Activated gamma-delta T cell treated with Interleukin-2 at 50 U/mL for 16 hours (primary cell): Measurements from ENCODE around the gene HIPK2.

Experiments
- DNase-seq: peaks from one replicate; pipeline ENCODE4 v3.0.0-alpha.2; 2020

The HIPK2 gene

DNA sequence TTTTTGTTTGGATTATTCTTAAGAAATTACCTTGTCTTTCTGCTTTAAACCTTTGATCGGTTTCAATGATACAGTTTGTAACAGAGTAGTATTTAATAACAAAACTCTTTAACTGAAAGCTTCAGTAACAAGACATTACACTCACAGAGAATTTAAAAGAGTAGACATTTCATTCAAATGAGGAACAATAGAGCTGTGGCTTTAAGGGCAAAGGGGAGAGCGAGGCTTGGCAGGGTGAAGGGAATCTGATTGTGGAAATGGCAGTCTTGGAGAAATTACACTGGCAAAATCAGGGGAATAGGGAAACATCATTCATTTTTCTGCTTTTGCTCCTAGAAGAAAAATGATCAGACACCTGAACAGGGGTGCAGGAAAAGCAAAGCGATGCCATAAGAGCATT, 5.1 kb upstream of the HIPK2 start:
- no peak for DNase-seq

DNA sequence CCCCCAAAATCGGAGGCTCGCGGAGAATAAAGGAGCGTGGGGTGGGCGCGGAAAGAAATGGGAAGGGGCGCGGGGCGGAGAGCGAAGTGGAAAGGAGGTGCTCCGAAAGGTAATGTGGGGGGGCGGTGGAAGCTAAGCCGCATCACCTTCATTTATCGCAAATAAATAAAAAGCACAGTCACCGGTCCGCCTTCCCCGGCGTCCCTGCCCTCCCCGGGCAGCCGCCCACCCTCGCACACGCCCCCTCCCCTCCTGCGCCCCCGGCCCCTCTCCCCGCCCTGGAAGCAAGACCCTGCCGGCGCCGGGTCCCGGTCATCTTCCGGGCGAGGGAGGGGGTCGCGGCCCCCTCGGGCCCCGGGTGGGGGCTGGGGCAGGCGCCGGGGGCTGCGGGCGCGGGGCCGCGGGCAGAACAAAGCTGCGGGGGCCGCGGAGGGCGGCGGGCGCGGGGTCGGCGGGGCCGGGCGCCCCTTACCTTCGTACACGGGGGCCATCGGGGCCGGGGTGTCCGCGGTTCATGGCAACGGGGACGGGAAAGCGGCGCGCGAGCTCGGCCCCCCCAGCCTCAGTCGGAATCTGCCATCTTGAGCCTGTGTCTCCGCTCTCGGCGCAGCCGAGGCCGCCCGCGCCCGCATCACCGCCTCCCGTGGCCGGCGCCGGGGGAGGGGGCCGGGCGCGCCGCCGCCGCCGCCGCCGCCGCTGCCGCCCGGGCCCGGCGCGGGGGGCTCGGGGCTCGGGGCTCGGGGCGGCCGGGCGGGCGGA, 486 bp downstream of the HIPK2 start:
- peak; percentile 36 for DNase-seq

DNA sequence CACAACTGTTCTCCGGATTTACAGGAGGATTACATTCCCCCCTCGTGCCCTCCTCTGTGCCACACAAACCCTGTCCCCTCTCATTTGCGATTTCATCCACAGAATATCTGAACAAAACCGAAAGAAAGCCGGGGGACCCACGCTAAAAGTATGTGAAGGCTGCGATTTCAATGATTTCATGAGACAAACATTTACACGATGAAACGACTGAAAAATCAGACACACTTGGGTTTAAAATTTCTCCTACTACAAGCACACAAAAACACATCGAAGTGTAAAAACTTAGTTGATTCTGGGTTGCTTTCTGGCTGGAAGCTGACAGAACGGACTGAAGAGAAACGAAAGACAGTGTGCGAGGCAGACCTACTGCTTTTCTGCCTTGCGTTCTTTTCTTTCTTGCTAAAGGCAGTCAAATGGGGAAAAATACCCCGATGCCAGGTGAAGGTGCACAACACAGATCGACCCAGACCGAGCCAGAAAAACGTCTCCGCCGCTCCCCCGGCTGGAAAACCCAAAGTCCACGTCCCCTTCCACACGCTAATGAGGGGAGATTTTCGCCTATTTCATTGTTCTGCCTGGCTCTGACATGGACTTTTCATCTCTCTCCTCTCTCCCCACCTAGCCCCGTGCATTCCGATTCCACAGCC, 1.2 kb downstream of the HIPK2 start:
- DNase-seq, result peak; percentile 16

DNA sequence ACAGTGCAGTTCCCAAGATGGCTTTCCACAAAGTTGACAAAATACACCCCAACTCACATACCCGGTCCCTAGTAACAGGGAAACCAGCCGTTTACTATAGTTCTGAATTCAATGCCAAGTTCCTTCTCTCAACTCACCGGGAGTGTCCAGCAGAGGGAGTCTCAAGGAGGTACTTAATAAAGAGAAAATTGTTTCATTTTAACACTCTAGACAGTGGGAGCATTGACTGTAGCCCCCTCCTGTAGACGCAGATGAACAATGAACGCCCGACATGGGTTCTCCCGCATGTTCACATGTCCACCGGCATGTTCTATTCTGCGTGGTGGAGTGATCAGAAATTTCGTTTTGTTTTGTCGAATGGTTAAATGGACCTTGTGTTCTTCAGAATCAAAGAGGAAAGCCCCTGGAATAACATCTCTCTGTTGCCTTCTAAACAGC, 1.9 kb downstream of the HIPK2 start:
- peak; percentile 57 for DNase-seq

DNA sequence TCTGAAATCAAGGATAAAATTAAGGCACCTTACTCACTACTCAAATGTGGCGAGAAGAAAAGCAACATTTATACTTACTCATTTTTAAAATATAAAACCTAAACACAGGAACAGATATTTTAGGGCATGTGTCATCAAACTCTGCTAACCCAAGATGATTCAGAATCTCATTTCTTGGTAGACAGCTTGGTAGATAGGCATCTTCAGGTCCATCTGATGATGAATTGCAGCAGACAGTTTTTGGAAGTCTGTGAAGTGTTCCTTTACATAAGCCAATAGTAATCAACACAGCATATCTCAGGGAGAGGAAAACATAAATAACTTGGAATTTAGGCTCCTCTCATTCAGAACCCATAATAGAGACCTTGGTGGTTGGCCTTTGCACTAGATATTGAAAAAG, 3.4 kb downstream of the HIPK2 start:
- no peak for DNase-seq

DNA sequence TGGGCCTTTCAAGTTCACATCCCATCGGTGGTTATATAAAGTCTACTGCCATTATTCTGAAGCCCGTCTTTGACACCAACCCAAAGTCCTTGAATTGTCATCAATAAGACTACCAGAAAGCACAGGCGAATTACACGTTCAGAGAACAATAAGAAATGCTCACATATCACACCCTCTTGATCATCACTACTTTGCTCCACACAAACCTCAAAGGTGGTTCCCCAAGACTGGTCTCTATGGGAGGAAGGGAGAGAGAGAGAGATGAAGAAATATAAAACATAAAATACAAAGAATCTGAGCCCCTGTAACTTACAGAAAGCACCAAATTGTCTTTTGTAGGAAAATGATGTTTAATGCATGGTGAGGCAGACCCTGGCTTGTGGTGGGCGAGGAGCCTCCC, 4.4 kb downstream of the HIPK2 start:
- no peak for DNase-seq

DNA sequence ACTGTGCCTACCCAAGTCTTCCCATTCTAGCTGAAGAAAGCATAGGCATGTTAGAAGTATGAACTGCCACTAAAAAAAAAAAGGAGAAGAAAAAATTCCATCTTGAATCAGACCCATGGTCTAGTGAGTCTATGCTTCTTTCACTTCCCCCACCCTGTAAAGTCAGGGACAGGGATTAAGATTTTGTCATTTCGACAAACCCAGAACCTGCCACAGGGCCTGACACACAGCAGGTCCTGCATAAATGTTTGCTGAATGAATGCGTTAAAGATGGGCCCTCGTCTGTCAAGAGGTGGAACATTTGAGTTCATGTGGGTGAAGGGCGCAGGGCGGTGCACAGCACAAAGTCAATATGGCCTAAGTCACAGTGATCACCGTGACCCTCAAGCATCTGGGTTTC, 4.9 kb downstream of the HIPK2 start:
- no peak for DNase-seq

DNA sequence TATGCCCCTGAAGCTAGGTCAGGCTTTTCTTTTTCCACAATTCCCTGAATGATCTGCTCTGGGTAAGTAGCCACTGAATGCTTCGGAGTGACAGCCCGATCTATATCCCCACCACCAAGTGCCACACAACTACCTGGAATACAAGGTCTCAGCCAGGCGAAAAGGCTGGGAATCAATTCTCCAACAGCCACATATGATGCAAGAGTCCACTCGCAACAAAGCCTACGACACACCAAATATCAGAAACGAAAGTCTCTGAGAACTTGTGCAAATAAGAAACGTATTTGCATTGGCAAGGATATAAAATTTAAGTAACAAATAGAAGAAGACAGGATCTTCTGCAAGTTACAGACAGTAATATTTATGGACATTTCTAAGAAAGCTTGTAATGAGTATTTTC, 5.7 kb downstream of the HIPK2 start:
- DNase-seq, result no peak

DNA sequence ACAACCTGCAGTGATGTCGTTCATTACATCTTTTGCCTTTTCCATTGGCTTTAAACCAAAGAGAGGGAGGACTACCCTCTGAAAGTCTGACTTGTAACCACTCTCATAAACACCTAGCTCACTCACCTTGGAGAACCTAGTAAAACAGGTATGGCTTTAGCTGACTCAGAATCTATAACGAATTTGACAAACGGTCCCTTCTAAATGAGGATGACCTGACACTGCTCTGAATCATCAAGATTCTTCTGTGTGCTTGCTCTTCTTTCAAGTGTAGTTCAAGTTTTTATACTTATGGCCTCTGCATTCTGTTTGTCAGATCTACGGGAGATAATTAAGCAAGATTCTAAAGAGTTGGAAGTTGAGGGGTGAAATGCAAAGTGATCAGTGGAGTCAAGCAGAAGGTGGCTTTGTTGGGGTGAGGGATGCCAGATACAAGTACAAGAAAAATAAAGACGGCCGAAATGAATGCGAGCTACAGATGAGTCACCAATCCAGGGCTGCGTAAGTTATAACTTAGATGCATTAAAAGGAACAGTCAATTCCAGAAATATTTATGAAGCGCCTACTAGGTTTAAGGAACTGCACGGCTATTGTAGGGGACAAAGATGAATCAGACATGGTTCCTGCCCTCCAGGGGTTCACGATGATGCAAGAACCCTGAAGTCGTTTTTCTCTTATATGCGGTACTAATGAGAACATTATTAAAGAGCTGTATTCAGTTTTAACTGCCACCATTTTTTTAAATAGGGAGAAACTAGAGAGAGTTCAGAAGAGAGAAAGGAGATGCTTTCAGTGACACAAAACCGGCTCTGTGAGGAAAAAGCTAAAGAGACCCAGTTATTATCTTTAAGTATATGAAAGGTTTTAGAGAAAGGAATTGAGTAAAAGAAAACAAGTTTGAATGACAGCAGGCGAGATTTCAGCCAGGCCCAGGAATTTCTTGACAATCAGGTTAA, 6.5 kb downstream of the HIPK2 start:
- DNase-seq, result no peak

DNA sequence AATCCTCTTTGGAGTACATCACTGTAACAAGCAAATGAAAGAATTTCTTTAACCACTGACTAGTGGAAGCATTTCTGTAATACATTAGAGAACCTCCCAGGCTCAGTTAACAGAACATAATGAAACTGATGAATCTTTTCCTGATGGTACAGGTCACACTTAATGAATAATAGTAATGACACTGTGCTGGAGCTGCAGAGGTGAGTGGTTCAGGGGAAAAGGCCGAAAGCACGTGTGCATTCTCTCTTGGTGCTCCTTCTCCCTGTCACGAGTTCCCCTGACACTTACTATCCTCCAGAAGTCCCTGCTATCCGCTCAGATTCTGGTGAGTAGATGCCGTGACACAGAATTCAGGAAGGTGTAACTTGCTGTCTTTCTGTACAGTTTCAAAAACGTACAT, 8.0 kb downstream of the HIPK2 start:
- DNase-seq, result no peak

DNA sequence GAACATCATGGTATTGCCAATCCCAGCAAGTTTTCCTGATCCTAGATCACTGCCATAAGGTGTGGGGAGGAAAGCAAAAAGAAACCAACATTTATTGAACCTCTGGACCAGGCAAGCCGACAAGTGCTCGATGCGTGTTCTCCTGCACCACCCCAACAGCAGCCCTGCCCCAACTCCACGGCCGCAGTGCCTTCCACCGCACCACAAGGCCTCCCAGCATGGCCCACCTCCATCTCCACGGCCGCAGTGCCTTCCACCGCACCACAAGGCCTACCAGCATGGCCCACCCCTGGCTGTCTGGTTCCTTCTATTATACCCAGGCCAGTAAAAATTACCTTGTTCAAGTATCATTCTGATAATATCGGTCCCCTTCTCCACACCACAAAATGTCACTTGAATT, 8.7 kb downstream of the HIPK2 start:
- DNase-seq, result no peak

DNA sequence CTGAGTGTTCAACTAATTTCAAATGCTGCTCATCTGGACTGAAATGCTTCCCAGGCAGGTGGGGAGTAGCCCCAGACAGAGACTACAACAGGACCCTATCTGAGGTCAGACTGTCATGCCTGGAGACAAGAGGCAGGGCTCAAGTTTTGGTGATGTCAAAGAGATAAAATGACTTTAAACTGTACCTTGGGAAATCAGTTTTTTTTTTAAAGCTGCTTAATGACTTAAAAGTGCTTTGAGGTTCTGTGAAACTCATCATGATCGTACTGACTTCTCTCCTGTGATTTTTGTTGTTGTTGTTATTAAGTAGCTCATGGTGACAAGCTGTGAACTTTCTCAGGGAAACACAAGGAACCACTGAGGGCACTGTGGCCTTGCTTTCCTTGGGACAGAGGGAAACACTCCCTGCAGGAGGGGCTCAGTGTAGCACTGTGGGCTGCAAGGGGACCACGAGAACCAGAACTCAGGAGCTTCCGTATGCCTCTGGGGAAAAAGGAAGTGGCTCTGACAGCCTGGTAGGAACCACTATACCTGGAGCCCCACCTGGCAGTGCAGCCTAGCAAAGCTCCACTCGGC, 9.5 kb downstream of the HIPK2 start:
- no peak for DNase-seq

DNA sequence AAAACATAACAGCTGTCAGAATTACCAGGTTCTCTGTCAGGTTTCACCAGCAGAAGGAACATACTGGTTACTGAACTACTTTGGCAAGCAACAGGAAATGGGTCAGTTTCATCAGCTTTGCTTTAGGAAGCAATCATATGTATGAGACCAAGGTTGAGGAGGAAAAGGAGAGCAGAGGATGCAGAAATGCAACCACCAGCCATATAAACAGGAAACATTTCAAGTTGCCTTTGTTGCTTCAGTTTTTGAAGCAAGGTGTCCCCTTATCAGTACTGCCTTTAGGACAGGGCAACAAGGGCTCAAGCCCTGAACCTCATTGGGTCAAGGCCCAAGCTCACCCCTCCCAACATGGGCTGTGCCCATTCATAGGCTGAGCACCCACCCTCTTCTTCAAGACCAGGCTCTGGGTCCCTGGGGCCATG, 10.2 kb downstream of the HIPK2 start:
- DNase-seq, result no peak

DNA sequence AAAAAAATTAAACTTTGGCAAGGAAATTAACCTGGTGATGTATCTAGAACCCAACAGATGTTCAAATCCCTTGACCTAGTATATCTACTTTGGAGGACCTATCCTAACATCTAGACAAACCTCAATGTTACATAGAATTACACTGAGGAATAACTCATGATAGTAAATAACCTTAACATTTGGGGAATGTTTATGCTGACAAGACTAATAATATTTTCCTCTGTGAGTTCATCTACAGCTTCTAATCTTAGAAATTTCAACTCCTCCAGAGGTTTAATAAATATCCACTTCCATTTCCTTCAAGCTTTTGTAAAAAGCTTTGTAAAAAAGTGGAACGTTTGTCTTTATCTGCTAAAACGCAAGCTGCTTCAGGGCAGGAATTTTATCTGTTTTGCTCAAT, 12.7 kb downstream of the HIPK2 start:
- DNase-seq, result no peak

DNA sequence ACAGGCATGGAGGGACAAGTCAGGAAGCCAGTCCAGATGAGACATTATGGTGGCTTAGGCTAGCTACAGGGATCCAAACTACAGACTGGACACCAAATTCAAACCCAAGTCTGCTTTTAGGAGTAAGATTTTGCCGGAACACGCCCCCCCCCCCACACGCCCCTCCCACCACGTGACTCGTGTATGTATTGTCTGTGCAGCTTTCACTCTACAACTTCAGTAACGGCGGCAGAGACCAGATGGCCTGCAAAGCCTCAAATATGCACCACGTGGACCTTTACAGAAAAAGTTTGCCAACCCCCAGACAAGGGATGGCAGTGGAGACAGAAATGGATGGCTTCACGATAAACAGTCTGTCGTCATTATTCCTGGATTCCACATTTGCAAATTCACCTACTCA, 14.5 kb downstream of the HIPK2 start:
- DNase-seq, result no peak

DNA sequence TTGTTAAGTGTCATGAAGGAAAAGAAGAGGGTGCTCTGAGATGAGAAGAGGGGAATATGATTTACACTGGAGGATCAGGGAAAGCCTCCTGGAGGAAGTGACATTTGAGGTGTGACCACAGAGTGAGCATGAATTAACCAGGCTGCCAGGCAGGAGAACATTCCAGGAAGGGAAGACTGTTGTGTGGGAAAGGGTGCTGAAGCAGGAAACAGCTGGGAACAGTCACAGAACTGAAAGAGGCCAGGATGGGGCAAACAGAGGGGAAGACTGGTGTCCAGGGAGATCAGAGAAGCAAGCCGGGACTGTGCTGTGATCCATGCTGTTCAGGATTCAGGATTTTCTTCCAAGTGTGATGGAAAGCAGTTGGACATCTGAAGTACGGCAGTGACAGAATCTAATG, 14.9 kb downstream of the HIPK2 start:
- no peak for DNase-seq

DNA sequence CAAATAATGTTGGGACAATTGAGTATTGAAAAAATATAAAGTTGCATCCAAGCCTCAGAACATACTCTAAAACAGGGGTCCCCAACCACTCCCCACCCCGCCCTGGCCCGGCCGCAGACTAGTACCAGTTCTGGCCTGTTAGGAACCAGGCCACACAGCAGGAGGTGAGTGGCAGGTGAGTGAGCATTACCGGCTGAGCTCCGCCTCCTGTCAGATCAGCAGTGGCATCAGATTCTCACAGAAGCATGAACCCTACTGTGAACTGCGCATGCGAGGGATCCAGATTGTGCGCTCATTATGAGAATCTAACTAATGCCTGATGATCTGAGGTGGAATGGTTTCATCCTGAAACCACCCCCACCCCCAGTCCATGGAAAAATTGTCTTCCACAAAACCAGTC, 19.4 kb downstream of the HIPK2 start:
- no peak for DNase-seq

DNA sequence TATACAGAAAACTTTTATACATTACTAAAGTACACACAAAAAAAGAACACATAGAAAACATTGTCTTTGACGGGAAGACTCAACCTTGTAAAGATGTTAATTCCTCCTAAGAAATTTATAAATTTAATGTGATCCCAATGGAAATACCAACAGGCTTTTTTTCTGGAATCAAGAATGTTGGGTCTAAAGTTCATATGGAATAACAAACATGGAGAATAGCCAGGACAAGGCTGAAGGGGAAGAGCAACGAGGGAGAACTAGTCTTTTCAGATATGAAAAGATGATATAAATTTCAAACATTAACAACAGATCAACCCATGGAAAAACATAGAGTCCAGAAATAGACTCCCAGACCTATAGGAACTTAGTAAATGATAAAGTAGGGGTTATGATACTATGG, 19.8 kb downstream of the HIPK2 start:
- no peak for DNase-seq

DNA sequence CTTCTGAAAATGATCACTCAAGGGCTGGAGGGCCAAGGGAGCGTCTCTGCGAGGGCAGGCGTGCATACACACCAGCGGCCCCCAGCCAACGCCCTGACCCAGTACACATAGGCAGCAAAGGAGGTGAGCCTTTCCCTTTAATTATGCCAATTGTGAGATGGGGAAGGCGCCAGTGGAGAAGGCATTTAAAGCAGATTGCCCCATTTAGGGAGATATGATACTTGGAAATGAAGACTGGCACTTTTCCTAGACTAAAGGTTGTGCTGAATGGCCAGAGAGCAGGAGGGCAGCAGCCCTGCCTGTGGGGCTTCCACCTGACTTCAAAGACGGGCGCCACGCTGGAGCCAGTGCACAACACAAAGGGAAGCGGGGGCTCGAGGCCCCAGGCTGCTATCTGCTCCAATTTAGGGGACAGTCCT, 24.1 kb downstream of the HIPK2 start:
- DNase-seq, result no peak

DNA sequence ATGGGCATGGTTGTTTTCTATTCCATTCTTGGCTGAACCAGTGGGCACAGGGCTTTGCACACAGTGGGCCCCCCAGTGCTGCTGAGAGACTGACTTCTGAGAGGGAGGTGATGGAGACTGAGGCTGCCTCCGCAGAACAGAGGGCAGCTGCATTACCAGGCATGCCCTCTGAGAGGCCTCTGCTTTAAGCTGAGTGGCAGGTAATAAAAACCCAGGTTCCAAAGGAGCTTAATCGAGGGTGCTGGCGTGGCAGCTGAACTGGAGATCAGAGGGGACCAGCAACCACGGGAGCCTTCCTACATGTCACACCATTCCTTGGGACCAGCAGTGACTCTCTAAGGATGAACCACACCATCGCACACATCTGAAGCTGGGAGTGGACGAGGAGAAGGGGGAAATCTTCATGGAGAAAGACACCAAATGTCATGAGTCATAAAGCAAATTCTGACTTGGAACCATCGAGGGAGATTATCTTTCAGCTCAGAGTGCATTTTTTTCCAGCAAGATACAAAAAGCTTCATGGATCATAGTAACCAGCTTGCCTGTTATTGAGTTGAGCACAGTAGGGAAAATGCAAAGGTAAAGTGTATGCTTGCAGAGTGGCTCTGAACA, 24.6 kb downstream of the HIPK2 start:
- no peak for DNase-seq

DNA sequence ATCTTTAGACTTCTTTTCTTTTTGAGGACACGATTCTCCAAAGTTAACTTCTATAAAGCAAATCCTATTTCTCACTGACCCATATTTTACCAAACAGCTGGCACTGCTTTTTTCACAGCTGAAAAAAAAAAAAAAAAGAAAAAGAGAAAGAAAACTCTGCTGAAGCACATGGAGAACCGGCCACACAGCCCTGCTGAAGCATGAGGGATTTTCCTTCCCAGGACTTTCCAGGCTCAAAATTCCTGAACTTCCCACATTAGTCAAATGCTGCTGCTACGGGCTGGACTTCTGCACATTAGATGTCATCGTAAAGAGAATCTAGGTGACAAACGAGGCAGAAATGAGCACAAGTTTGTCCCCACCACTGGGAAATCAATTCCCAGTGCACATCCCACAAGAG, 25.2 kb downstream of the HIPK2 start:
- no peak for DNase-seq

DNA sequence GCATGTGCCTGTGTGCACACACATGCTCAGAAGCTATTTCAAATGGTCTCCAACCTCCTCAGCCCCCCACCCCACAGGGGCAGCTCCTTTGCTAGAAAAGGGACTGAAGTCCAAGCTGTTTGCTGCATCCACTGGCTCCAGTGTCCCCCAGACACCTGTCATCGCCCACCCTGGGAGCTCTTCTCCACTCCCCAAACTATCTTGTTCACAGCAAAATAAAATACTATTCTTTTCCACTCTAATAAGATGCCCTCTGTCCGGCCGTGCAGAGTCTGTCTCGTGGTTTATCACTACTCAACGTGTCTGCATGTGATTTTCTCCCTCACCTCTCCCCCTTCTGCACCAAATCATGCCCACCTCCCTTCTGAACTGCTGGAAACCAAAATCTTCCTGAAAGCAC, 25.6 kb downstream of the HIPK2 start:
- DNase-seq, result no peak
